ENCODE results near the gene CHMP1A.

DNA sequence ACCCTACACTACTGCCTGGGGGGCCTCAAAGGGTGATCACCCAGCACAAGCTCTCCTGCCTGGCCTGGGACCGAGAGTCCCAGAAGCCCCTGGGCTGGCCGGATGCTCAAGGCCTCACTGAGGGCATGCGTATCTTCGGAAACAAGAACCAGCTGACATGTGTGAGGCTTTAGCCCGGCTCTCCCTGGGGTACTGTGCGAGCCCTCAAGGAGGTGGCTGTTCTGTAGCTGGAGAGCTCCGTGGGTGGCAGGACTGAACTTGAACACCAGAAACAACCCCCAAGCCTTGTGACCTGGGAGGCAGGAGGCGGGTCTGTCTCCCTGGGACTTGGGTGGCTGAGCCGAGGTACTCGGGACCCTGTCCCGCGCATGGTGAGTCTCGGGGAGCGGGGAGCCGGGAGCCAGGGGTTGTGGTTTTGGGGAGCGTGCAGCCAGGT, 37.1 kb downstream of the CHMP1A start:
- TF ChIP-seq HDAC2 (IDR thresholded peaks at IDR 0.05) (no peak), POLR2A (IDR thresholded peaks at IDR 0.05; ENCODE audit: low read length) (no peak), RAD21 (conservative IDR thresholded peaks at IDR 0.05 in 1 of 2, IDR thresholded peaks at IDR 0.05 in 1 of 2) (no peak), MAFK (IDR thresholded peaks at IDR 0.05; ENCODE audit: partially characterized antibody) (no peak), ESRRA (IDR thresholded peaks at IDR 0.05; ENCODE audit: borderline replicate concordance, low read length) (no peak), BHLHE40 (IDR thresholded peaks at IDR 0.05; ENCODE audit: low read depth, low read length) (no peak), SMC3 (IDR thresholded peaks at IDR 0.05) (no peak), CHD4 (IDR thresholded peaks at IDR 0.05; ENCODE audit: borderline replicate concordance) (no peak), ZNF302 (CRISPR knock-in tag; IDR thresholded peaks at IDR 0.05) (no peak), CEBPB (IDR thresholded peaks at IDR 0.05) (no peak)
- TF ChIP-seq, protein P1, sequence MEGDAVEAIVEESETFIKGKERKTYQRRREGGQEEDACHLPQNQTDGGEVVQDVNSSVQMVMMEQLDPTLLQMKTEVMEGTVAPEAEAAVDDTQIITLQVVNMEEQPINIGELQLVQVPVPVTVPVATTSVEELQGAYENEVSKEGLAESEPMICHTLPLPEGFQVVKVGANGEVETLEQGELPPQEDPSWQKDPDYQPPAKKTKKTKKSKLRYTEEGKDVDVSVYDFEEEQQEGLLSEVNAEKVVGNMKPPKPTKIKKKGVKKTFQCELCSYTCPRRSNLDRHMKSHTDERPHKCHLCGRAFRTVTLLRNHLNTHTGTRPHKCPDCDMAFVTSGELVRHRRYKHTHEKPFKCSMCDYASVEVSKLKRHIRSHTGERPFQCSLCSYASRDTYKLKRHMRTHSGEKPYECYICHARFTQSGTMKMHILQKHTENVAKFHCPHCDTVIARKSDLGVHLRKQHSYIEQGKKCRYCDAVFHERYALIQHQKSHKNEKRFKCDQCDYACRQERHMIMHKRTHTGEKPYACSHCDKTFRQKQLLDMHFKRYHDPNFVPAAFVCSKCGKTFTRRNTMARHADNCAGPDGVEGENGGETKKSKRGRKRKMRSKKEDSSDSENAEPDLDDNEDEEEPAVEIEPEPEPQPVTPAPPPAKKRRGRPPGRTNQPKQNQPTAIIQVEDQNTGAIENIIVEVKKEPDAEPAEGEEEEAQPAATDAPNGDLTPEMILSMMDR (IDR thresholded peaks at IDR 0.05), result no peak
- TF ChIP-seq, protein P2, sequence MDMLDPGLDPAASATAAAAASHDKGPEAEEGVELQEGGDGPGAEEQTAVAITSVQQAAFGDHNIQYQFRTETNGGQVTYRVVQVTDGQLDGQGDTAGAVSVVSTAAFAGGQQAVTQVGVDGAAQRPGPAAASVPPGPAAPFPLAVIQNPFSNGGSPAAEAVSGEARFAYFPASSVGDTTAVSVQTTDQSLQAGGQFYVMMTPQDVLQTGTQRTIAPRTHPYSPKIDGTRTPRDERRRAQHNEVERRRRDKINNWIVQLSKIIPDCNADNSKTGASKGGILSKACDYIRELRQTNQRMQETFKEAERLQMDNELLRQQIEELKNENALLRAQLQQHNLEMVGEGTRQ (IDR thresholded peaks at IDR 0.05), result no peak
- TF ChIP-seq, protein P3, sequence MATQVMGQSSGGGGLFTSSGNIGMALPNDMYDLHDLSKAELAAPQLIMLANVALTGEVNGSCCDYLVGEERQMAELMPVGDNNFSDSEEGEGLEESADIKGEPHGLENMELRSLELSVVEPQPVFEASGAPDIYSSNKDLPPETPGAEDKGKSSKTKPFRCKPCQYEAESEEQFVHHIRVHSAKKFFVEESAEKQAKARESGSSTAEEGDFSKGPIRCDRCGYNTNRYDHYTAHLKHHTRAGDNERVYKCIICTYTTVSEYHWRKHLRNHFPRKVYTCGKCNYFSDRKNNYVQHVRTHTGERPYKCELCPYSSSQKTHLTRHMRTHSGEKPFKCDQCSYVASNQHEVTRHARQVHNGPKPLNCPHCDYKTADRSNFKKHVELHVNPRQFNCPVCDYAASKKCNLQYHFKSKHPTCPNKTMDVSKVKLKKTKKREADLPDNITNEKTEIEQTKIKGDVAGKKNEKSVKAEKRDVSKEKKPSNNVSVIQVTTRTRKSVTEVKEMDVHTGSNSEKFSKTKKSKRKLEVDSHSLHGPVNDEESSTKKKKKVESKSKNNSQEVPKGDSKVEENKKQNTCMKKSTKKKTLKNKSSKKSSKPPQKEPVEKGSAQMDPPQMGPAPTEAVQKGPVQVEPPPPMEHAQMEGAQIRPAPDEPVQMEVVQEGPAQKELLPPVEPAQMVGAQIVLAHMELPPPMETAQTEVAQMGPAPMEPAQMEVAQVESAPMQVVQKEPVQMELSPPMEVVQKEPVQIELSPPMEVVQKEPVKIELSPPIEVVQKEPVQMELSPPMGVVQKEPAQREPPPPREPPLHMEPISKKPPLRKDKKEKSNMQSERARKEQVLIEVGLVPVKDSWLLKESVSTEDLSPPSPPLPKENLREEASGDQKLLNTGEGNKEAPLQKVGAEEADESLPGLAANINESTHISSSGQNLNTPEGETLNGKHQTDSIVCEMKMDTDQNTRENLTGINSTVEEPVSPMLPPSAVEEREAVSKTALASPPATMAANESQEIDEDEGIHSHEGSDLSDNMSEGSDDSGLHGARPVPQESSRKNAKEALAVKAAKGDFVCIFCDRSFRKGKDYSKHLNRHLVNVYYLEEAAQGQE (IDR thresholded peaks at IDR 0.05), result no peak
- TF ChIP-seq, protein P4, sequence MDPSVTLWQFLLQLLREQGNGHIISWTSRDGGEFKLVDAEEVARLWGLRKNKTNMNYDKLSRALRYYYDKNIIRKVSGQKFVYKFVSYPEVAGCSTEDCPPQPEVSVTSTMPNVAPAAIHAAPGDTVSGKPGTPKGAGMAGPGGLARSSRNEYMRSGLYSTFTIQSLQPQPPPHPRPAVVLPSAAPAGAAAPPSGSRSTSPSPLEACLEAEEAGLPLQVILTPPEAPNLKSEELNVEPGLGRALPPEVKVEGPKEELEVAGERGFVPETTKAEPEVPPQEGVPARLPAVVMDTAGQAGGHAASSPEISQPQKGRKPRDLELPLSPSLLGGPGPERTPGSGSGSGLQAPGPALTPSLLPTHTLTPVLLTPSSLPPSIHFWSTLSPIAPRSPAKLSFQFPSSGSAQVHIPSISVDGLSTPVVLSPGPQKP (IDR thresholded peaks at IDR 0.05; ENCODE audit: low read depth, low read length), result no peak

All from A549 (cell line).